Measurements from ENCODE around the gene KISS1R. TPM values are rescaled to one million over a fixed set of nuclear protein-coding genes. Genes with fewer than 3 reads are reported as not detected.
"Not testable (repeated sequence)": the region's sequence is repeated elsewhere in the genome, so short reads cannot be mapped to it uniquely, and the experiment has no call there.

KISS1R gene
- total RNA-seq, result not detected

- no peak for DNase-seq
Measured at GRCh38 chr19:917323-918151, at the start of gene KISS1R. KISS1R (plus strand) TSS chr19:917333; CDS start chr19:917503, 170 bp downstream.

DNA sequence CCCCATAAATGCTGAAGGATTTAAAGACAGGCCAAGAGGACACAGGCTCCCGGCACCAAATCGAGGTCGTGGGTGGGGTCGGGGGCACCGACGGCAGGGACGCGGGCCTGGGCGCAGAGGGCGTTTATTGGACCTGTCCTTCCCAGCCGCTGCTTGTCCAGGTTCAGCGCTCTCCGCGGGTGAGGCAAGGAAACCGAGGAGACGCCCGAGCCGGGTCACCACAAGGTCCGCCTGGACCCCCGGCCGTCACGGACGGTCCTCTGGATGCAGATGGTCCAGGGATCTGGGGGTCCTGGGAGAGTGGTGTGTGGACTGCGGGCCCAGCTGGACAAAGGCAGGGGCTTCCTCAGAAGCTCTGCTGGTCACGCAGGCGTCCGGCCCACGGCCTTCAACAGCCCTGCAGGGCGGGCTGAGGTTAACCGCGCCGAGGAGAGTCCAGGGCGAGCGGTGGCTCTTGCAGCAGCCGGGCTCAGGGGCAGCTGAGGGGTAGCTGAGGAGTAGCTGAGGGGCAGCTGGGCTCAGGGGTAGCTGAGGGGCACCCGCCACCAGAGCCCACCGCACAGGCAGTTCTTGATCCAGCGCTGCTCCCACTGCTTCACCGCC is 49.2 kb upstream of the KISS1R start:
- DNase-seq, result no peak

DNA sequence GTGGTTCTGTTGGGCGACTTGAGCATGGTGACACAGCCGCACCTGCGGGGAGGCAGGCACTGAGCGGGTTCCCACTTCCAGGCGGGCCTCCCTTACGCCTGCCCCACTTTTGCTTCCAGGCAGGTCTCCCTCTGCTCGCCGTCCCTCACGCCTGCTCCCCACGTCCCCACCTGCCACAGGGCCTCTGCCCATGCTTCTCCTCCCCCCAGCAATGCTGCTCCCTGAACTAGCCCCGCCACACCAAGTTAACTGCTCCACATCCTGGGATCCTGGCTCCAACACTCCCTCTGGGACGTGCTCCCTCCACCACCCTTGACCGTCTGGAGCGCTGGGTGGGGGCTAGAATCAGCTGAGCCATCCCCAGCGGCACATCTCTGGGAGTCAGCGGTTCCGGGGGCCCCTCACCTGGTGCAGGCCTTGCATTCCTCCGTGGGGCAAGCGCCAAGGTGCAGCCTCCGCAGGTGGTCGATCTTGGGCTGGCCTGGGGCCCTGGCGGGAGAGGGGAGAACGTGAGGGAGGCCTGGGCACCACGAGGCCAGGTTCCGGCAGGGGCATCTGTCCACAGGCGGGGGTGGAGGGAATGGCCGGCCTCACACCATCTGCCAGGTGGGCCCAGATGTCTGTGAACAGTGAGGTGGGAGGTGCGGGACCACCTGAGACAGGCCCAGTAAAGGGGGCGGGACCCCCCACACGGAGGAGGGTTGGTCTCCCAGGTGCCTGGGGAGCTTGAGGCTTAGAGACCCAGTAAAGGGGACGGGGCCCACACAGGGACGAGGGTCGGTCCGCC is 48.5 kb upstream of the KISS1R start:
- DNase-seq, result no peak

DNA sequence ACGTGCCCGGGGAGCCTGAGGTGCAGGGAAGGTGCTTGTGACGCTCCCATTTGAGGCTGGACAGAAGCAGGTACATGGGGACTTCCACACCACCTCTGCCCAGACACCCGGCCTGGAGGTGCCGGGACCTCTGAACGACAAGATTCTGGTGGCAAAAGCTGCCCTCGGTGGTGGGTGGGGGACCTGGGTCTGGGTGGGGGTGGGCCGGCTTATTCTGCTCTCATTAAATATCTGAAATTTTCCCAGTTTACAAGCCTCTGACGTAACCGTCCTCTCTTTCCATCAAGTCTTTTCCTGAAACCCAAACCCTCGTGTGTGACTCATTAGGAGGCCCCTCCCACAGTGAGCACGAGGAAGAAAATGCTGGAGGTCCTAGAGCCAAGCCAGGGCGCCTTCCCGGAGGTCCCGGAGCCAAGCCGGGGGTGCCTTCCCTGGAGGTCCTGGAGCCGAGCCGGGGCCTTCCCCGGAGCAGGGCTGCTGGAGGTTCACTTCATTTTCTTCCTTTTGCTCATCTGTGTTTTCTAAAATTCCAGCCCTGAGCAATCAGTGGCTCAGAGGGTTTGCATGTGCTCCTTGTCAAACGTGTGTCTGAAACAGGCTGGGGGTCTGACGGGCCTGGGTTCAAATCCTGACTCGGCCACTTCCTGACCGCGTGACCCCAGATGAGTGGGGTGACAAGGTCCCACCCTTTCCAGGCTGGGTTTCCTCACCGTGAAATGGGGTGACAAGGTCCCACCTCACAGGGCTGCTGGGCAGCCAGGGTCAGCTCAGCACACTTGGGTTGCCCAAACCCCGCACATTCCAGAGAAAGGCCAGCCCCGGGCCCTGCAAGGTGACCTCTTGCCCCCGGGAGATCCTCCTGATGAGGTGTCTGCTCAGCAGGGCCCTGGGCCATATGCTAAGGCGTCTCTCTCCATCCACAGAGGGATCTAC is 47.6 kb upstream of the KISS1R start:
- DNase-seq, result no peak

GRCh38 chr19:870314-870713 is 46.8 kb upstream of the KISS1R start:
- DNase-seq, result no peak

DNA sequence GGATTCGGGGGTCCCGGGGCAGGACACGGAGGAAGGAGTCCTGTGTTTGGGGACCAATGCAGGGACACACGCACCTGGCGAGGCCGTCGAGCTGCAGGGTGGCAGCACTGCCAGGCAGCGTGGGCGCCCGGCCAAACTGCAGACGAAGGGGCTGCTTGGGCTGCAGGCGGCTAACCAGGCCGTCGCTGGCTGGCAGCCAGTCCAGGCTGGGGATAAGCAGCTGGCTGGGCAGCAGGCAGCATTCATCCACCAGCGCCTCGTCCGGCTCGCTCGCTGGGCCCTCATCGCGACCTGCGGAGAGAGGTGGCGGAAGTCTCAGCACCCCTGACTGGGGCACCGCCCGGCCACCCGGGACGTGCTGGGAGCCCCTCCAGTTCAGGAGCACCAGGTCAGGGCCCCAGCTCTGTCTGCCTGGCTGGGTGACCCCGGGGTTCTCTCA is 46.2 kb upstream of the KISS1R start:
- DNase-seq, result no peak

DNA sequence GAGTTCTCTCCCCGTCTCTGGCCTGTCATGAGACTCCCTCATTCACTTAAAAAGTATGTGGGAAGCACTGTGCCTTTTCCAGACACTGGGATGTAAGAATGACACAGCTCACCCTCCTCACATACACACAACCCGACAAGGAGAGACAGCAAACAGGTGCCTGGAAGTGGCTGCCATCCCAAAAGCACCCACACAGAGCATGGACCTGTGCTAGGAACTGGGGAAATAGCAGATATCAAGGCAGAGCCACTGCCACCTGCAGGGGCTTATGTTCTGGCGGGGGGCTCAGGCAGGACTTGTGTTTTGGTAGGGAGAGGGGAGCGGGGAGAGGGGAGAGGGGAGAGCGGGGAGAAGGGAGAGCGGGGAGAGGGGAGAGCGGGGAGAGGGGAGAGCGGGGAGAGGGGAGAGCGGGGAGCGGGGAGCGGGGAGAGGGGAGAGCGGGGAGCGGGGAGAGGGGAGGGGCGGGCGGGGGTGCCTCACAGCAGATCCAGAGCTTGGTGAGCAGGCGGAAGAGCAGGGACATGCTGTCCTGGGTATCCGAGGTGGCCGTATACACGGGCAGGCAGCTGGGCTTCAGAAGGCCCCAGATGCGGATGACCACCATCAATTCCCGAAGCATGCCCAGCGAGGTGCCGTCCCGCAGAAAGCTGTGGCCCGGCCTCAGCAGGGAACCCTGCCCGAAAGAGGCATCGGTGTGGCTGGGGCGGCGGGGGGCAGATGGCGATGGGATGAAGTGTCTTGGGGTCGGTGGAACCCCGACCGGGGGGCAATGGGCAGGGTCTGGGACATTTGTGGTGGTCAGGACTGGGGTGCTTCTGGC is 45.5 kb upstream of the KISS1R start:
- no peak for DNase-seq

GRCh38 chr19:872266-872951 is 44.7 kb upstream of the KISS1R start:
- no peak for DNase-seq

- DNase-seq, result no peak
Measured at GRCh38 chr19:873084-873483, 44.0 kb upstream of the KISS1R start.

- no peak for DNase-seq
Measured at GRCh38 chr19:873561-874041, 43.5 kb upstream of the KISS1R start.

- DNase-seq, result no peak
Measured at GRCh38 chr19:875265-875879, 41.8 kb upstream of the KISS1R start.

DNA sequence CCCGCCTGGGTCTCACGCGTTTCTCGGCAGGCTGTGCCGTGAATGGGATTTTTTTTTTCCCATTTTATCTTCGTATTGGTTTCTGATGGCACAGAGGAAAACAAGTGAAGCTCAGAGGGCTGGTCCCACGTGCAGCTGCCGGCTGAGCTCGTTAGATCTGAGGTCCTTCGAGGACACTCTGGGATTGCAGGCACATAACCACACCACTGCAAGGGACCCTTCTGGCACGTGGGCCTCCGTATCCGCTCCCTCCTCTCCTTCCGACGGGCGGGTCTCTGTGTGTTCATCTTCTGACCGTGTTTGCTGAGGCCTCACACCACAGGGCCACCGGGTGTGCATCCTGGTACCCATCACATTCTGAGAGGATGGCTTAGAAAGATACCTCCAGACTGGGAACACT is 41.0 kb upstream of the KISS1R start:
- no peak for DNase-seq

GRCh38 chr19:876780-877314 is 40.3 kb upstream of the KISS1R start:
- DNase-seq, result no peak

DNA sequence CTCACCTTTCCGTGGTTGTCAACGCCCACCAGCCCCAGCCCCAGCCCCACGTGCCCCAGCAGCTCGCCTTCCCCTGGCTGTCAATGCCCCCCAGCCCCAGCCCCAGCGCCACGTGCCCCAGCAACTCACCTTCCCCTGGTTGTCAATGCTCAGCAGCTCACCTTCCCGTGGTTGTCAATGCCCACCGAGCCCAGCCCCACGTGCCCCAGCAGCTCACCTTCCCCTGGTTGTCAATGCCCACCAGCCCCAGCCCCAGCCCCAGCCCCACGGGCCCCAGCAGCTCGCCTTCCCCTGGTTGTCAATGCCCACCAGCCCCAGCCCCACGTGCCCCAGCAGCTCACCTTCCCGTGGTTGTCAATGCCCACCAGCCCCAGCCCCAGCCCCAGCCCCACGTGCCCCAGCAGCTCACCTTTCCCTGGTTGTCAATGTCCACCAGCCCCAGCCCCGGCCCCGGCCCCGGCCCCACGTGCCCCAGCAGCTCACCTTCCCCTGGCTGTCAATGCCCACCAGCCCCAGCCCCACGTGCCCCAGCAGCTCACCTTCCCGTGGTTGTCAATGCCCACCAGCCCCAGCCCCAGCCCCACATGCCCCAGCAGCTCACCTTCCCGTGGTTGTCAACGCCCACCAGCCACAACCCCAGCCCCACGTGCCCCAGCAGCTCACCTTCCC is 39.0 kb upstream of the KISS1R start:
- DNase-seq, result not testable (repeated sequence)

GRCh38 chr19:878751-879561 is 38.2 kb upstream of the KISS1R start:
- not testable (repeated sequence) for DNase-seq

DNA sequence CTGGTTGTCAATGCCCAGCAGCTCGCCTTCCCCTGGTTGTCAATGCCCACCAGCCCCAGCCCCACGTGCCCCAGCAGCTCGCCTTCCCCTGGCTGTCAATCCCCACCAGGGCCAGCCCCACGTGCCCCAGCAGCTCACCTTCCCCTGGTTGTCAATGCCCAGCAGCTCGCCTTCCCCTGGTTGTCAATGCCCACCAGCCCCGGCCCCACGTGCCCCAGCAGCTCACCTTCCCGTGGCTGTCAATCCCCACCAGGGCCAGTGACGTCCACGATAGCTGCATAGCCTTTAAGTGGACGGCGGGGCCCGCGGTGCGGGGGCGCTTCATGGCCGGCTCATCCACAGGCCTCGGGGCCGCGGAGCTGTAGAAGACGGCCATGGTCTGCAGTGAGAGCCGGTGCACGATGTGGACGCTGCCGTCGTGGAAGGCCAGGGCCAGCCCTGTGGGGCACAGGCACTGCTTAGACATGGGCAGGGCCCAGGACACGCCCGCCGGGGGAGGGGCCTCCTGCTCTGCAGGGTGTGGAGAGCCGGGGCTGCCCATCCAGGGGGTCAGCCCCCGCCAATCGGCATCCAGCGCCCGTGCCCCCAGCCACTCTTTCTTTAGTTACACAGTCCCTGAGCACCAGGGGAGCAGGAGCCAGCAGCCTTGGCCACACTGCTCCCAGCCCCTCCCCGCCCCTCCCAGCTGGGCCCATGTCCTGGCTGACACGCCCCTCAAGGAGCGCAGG is 37.3 kb upstream of the KISS1R start:
- no peak for DNase-seq

DNA sequence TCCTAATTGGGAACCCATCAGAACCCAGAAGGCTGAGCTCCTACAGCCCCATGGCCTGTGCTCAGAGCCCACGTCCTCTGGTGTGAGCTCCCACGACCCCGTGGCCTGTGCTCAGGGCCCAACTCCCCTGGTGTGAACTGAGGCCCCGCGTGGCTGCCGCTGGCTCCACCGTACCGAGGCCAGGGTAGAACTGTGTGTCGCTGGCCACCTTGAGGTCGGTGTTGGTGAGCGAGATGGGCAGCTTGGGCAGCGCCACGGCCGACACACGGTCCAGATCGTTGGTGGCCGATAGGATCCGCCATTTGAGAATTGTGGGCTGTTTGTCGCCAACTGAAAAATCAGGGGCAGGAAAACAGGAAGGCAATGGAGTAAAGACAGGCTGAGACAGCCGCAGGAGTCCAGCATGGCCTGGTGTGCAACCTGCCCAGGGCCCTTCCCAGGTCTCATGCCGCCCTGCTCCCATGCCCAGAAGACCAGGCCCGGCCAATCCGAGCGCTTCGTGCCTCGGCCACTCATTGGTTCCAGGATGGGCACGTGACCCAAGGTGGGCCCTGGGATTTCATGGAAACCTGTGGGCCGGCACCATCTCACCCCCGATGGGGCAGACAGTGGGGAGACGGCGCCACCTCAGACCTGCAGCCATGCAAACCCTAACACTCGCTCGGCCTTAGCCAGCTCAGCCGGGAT is 35.6 kb upstream of the KISS1R start:
- no peak for DNase-seq
